Stimulated activated CD4-positive, alpha-beta T cell treated with anti-CD3 and anti-CD28 coated beads, Interleukin-12 subunit alpha, Interleukin-12 subunit beta, amount 100 ng/mL, for 4 hours (primary cell): Measurements from ENCODE around the gene SELENON.
A peak's percentile ranks its signal among the peaks of the same experiment; 100 is the strongest.

Experiments
- DNase-seq: peaks from one replicate; pipeline ENCODE4 v3.0.0-alpha.2; 2020

SELENON gene

DNA sequence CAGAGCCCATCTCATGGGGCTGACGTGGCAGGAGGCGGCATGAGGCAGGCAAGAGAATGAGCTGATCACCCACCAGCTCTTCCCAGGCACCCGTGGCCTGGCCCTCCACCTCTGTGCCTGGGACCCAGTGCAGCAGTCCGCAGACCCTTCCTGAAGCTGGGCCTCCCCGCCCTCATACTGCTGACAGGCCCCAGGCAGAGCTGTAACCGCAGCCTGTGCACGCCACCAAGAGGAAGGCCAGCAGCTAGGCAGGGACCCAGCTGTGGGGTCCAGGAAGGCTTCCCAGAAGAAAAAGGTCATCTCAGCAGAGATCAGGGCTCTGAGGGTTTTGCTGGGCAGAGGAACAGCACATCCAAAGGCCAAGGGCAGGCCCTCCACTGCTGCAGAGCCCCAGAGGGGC lies 9.9 kb downstream of the SELENON start:
- DNase-seq, result no peak

DNA sequence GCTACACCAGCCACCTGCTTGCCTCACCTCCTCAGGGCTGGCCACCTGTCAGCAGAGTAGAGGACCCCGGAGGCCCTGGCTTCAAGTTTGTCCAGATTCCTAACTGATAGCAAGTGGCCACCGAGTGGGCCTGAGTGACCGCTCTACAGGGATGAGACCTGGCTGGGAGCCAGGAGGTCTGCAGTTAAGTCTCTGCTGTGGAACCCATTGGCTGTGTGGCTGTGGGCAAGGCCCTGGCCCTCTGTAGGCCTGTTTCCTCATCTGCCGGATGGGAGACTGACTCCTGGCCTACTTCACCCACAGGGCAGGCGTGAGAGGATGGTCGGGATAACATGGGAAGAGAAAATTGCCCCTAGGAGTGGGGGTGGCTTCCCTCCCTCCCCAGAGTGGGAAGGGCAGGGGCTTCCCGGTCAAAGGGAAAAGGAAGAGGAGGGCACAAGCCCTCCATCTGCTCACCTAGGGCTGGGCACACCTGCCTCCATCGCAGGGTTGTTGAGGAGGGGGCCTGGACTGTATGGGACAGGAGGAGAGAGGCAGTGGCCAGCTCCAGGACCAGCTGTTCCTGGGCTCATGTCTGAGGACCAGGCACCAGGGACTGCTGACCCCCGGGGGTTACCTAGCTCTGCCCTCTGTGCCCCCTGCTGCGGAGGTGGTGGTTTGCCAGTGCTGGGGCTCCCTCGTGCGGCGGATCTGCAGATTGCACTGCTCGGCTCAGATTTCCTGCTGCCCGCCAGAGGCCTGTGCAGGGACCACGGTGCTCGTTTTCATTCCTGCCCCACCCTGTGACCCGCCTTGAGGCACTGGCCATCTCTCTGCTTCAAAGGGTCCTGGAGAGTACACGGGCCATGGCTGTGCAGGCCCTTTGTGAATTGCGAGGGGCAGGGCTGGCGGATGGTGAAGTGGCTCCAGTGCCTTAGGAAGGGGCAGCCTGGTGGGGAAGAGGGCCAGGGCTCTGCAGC lies 10.6 kb downstream of the SELENON start:
- DNase-seq, result peak; percentile 83

DNA sequence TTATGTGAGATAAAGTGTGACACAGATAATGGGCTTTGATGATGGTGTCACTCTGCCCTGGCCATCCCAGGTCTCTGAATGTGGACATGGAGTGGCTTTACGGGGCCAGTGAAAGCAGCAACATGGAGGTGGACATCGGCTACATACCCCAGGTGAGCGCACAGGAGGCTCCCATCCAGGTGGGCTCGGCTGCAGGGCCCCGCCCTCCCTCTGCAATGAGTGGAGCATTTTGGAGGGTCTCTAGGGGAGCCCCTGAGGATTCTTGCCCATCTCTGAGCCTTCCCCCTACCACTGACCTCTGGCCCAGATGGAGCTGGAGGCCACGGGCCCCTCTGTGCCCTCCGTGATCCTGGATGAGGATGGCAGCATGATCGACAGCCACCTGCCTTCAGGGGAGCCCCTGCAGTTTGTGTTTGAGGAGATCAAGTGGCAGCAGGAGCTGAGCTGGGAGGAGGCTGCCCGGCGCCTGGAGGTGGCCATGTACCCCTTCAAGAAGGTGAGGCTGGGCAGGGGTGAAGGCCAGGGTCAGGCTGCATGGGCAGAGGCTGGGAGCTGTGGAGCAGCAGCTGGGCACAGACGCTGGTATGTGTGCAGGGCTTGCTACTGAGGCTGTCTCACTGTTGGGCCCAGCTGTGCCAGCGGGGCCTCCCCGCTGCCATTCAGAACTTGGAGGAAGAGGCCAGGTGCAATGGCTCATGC lies 11.5 kb downstream of the SELENON start:
- DNase-seq, result no peak

DNA sequence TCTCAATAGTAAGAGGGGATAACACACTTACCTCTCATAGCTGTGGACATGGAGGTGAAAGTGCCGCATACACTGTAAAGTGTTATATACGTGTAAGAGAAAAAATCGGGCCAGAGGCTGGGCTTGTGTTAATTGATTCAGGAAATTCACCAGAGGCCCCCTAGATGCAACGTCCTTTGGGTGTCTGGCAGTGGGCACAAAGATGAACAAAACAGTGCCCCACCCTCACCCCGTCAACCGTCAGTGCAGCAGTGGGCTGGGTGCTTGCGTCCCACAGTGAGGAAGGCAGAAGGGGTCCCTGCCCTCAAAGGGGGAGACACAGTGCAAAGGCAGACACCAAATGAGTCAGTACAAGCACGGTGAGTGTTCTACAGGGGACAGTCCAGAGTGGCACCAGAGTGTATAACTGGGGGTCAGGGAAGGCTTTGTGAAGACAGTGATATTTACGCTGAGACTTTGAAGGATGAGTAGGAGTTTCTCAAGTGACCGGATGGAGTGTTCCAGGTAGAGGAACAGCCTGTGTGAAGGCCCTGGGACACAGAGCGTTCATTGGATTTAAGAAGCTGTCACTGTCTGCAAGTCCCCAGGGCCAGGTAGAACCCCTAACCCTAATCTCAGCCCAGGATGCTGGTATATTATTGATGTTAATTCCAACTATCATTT lies 13.2 kb downstream of the SELENON start:
- DNase-seq, result no peak

DNA sequence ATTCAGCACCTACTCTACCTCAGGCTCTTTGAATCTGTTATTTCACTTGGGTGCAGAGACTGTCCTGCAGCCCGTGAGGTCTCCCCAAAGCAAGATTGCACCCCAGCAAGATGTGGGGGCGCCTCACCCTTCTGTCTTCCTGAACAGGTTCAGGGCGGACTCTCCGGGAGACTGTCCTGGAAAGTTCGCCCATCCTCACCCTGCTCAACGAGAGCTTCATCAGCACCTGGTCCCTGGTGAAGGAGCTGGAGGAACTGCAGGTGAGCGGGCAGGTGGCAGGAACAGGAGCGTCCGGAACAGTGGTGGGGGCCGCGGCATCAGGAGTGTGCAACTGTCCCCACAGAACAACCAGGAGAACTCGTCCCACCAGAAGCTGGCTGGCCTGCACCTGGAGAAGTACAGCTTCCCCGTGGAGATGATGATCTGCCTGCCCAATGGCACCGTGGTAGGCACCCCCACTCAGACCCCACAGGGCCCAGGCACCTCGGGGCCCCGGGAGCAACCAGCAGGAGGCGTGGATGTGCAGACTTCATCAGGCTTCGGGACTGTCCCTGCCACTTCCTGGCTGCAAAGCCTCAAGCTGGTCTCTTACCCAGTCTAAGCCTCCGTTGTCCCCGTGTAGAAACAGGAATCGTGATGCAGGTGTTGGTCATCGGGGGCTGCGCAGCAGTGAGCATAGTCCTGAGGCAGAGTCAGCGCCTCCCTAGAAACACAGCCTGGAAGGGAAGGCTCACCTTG lies 13.9 kb downstream of the SELENON start:
- DNase-seq, result no peak

DNA sequence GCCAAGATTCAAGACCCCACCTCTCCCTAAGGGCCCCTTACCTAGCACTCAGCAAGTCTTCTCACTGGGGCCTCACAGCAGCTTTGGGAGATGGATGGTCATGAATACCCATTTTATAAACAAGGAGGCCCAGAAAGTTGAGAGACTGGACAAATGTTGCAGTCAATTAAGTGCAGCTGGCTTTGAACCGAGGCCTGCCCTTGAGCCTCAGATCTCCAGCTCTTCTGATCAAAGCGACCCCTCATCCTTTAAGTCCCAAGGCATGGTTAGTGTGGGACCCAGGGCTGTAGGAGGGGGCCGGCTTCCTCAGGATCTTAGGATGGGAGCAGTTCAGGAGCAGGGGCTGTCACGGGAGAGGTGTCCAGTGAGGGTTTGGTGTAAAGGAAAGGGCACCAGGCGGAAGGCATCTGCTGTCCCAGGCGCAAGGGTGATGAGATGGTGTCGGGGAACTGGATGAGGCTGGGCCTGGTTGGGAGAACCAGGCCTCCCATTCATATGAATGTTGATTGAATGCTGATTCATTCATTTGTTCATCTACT lies 14.6 kb downstream of the SELENON start:
- no peak for DNase-seq

DNA sequence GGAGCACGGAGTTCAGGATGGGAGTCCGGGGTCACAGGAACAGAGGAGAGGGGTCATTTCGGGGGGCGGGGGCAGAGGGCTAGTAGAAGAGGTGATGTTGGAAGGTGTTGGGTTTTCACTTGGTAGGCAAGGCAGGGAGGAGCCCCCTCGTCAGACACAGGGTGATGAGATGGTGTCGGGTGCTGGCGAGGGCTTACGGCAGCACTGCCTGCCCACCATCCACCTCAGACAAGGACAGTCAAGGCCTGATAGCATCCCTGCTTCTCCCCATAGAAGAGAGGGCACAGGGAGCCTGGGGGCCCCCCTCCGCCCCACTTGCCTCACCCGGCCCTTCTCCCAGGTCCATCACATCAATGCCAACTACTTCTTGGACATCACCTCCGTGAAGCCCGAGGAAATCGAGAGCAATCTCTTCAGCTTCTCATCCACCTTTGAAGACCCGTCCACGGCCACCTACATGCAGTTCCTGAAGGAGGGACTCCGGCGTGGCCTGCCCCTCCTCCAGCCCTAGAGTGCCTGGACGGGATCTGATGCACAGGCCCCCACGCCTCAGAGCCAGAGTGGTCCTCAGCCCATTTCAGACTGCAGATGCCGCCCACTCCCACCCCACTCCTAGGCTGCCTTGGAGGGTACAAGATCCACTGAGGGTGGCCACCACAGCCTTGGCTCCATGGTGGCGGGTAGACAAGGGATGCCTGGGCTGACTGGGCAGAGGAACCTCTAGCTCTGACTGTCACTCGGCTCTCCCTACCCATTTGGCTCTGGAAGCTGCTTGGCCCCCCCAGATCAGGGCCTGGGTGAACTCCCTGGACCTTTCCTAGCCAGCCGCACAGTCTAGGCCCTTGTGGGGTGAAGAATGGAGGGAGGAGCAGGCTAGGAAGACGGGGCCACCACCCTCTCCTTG lies 15.5 kb downstream of the SELENON start:
- no peak for DNase-seq

DNA sequence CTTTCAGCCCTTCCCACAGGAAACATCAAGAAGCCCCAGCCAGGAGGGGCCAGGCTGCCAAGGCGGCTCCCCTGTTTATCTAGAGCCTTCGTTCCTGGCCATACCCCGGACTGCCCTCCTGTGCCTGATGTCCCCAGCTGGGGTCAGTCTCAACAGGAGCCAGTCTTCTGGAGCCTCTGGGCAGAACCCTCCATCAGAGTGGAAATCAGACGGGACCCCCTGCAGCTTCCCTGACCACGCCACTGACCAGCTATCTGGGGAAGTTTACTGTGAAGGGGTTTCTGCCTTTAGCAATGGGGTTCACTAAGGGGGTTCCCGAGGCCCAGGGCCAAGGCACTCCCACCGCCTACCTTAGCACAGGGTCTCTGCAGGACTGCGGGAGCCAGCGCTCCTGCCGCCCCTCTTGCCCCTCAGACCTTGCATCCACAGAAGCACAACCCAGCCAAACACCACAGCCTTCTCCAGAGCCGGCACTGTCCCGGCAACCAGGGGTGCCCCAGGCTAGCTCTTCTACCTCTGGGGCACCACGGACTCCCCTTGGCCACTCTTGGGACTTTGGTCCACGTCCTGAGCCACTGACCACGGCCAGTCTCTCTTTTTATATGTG lies 16.2 kb downstream of the SELENON start:
- DNase-seq, result no peak

DNA sequence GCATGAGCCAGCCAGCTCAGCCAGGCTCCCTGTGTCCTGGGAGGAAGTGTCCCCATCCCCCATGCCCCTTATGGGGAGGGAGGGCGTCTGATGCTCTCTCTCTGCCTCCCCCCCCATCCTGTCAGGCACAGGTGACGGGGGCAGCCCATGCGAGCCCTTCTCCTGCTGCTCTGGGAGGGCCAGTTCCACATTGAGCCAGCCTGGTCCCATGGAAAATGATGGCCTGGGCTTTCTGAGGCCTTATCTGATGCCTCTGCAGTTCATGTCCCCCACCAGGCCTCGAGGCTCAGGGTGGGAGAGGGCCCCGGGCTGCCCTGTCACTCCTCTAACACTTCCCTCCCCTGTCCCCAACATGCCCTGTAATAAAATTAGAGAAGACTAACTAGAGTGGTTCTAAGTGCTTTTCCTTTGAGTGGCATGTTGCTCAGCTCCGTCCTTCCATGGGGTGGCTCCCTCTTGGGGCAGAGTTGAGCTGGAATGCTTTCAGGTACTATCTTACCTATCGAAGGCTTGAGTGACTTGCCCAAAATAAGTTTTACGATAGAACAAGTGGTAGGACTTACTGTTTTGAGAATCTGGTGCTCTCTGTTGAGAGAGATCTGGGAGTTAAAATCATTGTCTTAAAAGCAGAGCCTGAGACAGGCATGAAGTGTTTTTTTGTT lies 18.0 kb downstream of the SELENON start:
- DNase-seq, result no peak

DNA sequence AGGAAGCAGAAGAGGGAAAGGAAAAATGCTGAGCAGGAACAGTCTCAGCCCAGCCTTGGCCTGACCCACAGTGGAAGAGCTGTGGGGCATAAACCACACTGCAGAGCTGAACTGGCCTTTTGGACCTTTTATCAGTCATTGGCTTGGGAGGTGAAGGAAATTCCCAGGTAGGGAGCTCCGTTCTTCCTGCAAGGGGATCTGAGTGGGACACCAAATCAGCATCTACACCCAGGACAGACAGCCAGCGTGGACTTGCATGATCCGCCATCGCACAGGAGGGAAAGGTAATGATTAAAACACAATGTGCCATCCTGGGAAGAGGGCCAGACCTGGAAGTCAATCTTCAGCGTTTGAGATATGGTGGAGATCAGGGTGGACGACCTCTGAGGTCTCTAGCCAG lies 18.6 kb downstream of the SELENON start:
- DNase-seq, result no peak

DNA sequence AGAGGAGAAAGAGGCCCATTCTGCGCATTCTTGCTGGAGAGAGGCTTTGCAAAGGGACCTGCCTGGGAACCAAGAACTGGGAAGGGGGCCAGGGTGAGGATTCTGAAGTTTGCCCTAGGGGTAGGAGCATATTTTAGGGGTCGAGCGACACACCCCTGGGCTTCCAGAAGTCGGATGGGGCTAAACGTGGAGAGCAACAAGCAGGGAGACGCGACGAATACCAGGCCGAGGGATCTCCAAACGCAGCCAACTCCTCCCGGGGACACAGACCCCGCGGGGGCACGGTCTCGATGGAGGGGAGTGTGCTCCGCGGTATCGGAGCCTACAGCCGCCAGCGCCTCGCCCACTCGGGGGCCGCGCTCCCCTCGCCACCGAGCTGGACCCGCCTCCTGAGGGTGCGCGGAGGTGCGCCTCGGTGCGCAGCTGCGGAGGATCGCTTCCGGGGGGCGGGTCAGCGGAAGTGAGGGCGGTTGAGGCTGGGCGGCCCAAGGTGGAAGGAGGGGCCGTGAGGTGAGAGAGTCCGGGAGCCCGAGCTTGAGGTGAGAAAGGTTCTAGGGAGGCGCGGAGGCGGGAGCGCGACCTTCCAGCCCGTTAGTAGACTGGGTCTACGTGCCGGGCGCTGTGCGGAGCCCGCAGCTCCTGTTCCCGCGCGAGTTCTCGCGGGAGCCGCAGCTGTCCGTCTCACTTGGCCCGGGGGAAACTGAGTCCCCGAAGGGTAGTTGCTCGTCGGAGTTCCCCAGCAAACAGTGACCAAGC lies 19.7 kb downstream of the SELENON start, which contains the start of gene MTFR1L:
Gene MTFR1L, plus strand, starts transcription at position 464 of the 756 bp plus-strand sequence. CDS start 3,151 bp downstream, outside the sequence.
- peak; percentile 93 for DNase-seq

DNA sequence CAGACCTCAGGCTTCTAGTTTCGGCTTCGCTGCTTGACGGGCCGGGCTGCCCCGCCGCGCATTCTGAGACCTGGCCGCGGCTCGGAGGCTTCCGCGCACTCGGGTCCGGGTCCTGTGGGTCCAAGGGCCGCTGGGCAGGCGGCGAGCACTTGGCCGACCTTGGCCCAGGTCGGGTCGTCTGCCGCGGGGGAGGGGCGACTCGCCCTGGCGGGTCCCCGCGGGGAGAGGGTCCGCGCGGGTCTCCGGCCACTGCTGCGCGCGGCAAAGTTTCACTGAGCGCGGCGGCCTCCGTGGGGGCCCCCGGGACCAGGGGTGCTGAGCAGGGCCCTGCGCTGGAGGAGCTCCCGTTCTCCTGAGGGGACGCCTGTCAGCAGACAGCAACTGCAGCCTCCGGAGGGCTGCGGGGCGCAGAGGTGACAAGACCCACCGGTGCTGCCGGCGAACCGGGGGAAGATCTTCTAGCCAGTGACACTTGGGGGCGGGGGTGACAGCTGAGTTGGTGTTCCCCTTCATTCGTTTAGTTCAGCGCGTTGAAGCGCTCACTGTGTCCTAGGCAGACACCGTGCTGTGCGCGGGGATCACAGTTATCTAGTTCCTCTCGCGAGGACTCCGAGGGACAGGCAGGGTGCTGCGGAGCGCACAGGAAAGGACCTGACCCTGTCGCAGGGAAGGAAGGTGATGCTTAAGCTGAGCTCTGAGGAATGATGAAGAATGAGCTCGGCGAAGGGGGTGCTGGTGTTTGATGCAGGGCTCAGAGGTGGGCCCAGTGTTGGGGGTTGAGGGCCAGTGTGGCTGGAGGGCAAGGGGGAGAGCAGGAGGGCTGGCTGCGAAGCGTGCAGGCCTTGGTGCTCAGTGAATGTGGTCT lies 20.5 kb downstream of the SELENON start:
- peak; percentile 46 for DNase-seq

DNA sequence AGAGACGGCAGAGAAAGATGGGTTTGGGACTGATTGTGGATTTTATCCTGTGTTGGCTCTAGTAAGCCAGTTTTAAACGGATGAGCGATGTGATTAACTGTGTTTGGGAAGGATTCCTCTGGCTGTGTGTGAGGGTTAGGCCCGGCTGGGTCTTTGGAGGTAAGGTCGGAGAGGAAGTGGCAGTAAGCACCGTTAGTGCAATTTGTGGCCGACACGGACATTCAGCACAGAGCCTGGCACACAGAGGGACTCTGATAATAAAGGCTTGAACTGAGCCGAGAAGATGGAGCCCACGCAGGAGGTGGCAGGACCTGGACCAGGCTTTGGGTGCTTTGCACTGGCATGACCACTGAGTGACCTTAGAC lies 21.1 kb downstream of the SELENON start:
- DNase-seq, result no peak

DNA sequence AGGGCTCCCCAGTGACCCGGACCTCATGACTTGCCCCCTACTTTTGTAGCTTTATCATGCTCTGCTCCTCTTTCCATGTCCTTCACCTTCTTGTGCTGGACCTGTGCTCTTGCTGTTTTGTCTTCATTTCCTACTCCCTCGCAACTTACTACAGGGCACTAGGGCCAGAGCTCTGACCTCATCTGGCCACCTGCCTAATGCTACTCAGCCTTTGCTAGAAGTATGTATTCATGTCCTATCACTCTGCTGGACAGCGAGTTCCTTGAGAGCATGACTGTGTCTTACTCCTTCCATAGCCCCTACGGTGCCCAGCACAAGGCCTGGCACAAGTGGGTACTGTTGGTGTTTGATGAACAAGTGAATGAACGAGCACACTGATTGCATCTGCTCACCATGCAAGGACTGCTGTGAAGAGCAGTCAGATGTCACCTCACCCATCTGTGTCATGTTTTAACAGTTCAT lies 21.7 kb downstream of the SELENON start:
- no peak for DNase-seq

DNA sequence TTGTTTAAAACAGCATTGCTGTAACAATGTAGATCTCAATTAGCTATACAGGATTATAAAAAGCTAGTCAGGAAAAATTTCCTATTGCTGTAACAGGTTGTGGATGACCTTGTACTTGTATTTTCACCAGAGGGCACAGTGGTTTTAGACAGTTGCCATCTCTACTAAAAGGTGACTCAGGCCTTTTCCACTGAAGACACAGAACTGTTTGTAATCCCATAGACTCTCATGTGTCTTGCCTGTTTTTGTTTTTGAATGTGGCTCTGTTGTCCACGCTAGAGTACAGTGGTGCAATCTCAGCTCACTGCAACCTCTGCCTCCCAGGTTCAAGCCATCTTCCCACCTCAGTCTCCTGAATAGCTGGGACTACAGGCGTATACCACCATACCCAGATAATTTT lies 25.6 kb downstream of the SELENON start:
- DNase-seq, result no peak

DNA sequence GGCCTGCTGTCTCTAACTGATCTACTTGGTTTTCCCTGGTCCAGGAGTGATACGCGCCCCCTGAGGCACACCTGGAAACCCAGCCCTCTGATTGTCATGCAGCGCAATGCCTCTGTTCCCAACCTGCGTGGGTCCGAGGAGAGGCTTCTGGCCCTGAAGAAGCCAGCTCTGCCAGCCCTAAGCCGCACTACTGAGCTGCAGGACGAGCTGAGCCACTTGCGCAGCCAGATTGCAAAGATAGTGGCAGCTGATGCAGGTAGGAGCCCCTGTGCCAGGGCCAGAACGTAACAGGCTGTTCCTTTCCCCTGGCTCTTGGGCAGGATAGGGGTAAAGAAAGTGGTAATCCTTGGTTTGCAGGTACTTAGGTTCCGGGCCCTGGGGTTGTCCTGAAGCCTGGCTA lies 26.6 kb downstream of the SELENON start:
- no peak for DNase-seq

DNA sequence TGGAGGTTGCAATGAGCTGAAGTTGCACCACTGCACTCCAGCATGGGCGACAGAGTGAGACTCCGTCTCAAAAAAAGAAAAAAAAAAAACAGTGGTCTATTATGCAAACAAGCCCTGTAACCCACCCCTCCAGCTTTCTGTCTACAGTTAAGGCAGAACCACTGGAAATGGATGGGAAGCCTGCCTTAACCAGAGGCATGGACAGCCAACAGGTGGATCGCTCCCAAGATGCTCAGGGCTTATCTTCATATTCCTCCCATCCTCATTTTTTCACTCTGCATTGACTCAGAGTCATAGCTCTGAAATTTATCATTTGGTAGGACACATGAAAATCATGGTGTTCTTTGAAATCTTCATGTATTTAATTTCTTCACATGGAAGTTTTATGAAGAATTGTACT lies 28.5 kb downstream of the SELENON start:
- no peak for DNase-seq

DNA sequence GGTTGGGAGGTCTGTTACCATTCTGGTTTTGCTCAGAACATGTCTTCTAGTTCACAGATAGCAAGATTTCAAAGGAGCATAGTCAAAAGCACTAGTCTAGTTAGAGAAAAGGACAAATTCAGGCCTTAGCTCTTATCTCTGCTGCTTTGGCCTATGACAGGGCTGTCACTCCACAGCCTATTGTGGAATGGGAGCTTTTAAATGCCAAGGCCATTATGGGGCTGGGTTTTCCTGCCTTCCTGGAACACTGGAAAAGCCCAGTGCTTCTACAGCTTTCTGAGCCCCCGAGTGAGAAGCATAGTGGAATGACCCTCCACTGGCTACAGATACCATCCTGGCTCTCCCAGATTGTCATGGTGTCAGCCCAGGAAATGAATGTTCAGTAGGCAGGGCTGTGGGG lies 29.1 kb downstream of the SELENON start:
- no peak for DNase-seq
